NOMO-1 treated with dmso at 0.1 percent for 144 hours (cell line): ENCODE measurements around the gene ACAD11.
A peak's percentile ranks its signal among the peaks of the same experiment; 100 is the strongest.
"Not testable (repeated sequence)": the region's sequence is repeated elsewhere in the genome, so short reads cannot be mapped to it uniquely, and the experiment has no call there.

Experiments
- DNase-seq: peaks from one replicate; lab custom pipeline; 2025; ENCODE audit not compliant: unreplicated experiment; lab: John Stamatoyannopoulos, UW

ACAD11 gene

GRCh38 chr3:132556036-132556386, 103.6 kb downstream of the ACAD11 start:
- DNase-seq = not testable (repeated sequence)

- no peak for DNase-seq
These were observed 104.1 kb downstream of the ACAD11 start for GRCh38 chr3:132555306-132556035.

- DNase-seq = no peak
These were observed 105.2 kb downstream of the ACAD11 start for GRCh38 chr3:132554437-132554836.

- no peak for DNase-seq
These were observed 105.8 kb downstream of the ACAD11 start for GRCh38 chr3:132553826-132554225.

GRCh38 chr3:132550579-132551305, 108.9 kb downstream of the ACAD11 start:
- DNase-seq = no peak

- no peak for DNase-seq
These were observed 109.6 kb downstream of the ACAD11 start for GRCh38 chr3:132549890-132550578.

GRCh38 chr3:132549169-132549568, 110.4 kb downstream of the ACAD11 start:
- DNase-seq = no peak

- peak; percentile 39 for DNase-seq
These were observed 114.1 kb downstream of the ACAD11 start for GRCh38 chr3:132545471-132545870.

GRCh38 chr3:132544130-132544529, 115.5 kb downstream of the ACAD11 start:
- no peak for DNase-seq

- DNase-seq = peak; percentile 31
These were observed 116.4 kb downstream of the ACAD11 start for GRCh38 chr3:132543011-132543739.

- DNase-seq = no peak
These were observed 117.0 kb downstream of the ACAD11 start for GRCh38 chr3:132542577-132542976.

GRCh38 chr3:132539681-132540080, 119.9 kb downstream of the ACAD11 start:
- no peak for DNase-seq

- DNase-seq = no peak
These were observed 121.5 kb downstream of the ACAD11 start for GRCh38 chr3:132538072-132538471.

GRCh38 chr3:132537297-132537696, 122.3 kb downstream of the ACAD11 start:
- DNase-seq = no peak

GRCh38 chr3:132536442-132537153, 123.0 kb downstream of the ACAD11 start:
- DNase-seq = no peak

- DNase-seq = no peak
These were observed 123.8 kb downstream of the ACAD11 start for GRCh38 chr3:132535575-132536441.

- no peak for DNase-seq
These were observed 129.0 kb downstream of the ACAD11 start for GRCh38 chr3:132530624-132531023.

GRCh38 chr3:132522353-132522752, 137.3 kb downstream of the ACAD11 start:
- DNase-seq = no peak

- DNase-seq = no peak
These were observed 137.7 kb downstream of the ACAD11 start for GRCh38 chr3:132521901-132522300.

GRCh38 chr3:132519914-132520313, 139.7 kb downstream of the ACAD11 start:
- no peak for DNase-seq
